Retinal pigment epithelial cell (primary cell): ENCODE results near the gene FREY1.
A peak's percentile ranks its signal among the peaks of the same experiment; 100 is the strongest.
"Not testable (repeated sequence)": the region's sequence is repeated elsewhere in the genome, so short reads cannot be mapped to it uniquely, and the experiment has no call there.

Experiments
- DNase-seq: peaks from one replicate; pipeline ENCODE4 v3.0.0-alpha.2; 2010; ENCODE audit warnings: low read depth
- H3K4me3 ChIP-seq: 2 replicates; pipeline ENCODE4 v1.5.1; 2011; ENCODE audit warnings: mild to moderate bottlenecking, low read length, control low read depth, moderate library complexity
- CTCF ChIP-seq: conservative IDR thresholded peaks from 2 replicates; pipeline ENCODE4 v1.5.1; 2011; ENCODE audit warnings: low read depth, low read length, control low read depth, inconsistent platforms

Gene FREY1

GRCh38 chr11:45905095-45905494 lies 2.0 kb downstream of the FREY1 start:
- DNase-seq: no peak

GRCh38 chr11:45904309-45904915 lies 2.7 kb downstream of the FREY1 start:
- H3K4me3 ChIP-seq: no peak overlapping the region
- no peak for TF ChIP-seq CTCF
- no peak for DNase-seq

More at GRCh38 chr11:45905095-45905494, 2.0 kb downstream of the FREY1 start:
- no peak overlapping the region for H3K4me3 ChIP-seq
- TF ChIP-seq CTCF: no peak

- no peak for DNase-seq
- no peak overlapping the region for H3K4me3 ChIP-seq
- no peak for TF ChIP-seq CTCF
Observed at GRCh38 chr11:45902452-45903380, 4.4 kb downstream of the FREY1 start.

- DNase-seq: no peak
- no peak overlapping the region for H3K4me3 ChIP-seq
- TF ChIP-seq CTCF: no peak
Observed at GRCh38 chr11:45901626-45902025, 5.4 kb downstream of the FREY1 start.

- DNase-seq: no peak
- no peak for TF ChIP-seq CTCF
- H3K4me3 ChIP-seq: peak overlapping the region; percentile 53
Observed at GRCh38 chr11:45900916-45901617, 6.0 kb downstream of the FREY1 start.

GRCh38 chr11:45900175-45900800 lies 6.8 kb downstream of the FREY1 start:
- DNase-seq: not testable (repeated sequence)
- peak overlapping the region; percentile 53 for H3K4me3 ChIP-seq
